Naive thymus-derived CD4-positive, alpha-beta T cell (primary cell): ENCODE data around the gene DYSF. TPM values are rescaled to one million over a fixed set of nuclear protein-coding genes. Genes with fewer than 3 reads are reported as not detected.

Experiments used
- ATAC-seq: fragments of 150-1000 bp; cut with Tn5 transposase; 2 replicates; pipeline ENCODE4 v1.10.0; 2021; ENCODE audit warnings: mild to moderate bottlenecking, moderate library complexity
- CTCF ChIA-PET: fragments of 350-600 bp; sonication (Branson Sonifier 250); formaldehyde crosslinking; loops from one replicate; lab custom pipeline; 2021; ENCODE audit warnings: antibody characterized with exemption; lab: Charles Lee
- POLR2A ChIA-PET: fragments of 350-600 bp; sonication (Branson Sonifier 250); formaldehyde crosslinking; loops from one replicate; lab custom pipeline; 2021; ENCODE audit warnings: antibody characterized with exemption, inconsistent platforms; lab: Charles Lee
- DNase-seq, 9 donors: peaks; one replicate each; pipeline versions ENCODE4 v3.0.0 to v3.0.0-alpha.2; 2020 to 2022; ENCODE audit warnings: mixed read lengths in 1 of 9
- H3K27ac ChIP-seq: one replicate; pipeline ENCODE4 v1.7.0; 2013; ENCODE audit warnings: mild to moderate bottlenecking, low read depth, low read length, moderate library complexity
- H3K27me3 ChIP-seq, 2 donors: one replicate each; pipeline ENCODE4 v1.7.0; 2013; ENCODE audit warnings: low read length in 2 of 2, mild to moderate bottlenecking in 2 of 2, moderate library complexity in 2 of 2; ENCODE audit not compliant: control insufficient read depth in 2 of 2, insufficient read depth in 2 of 2
- H3K36me3 ChIP-seq, 3 experiments: 1 replicate in 2 of 3; 2 replicates in 1 of 3; pipeline ENCODE4 v1.7.0; 2013; ENCODE audit warnings: low read length in 3 of 3, mild to moderate bottlenecking in 3 of 3, moderate library complexity in 1 of 3; ENCODE audit not compliant: insufficient read depth in 3 of 3, control insufficient read depth in 2 of 3
- H3K4me1 ChIP-seq, 2 donors: one replicate each; pipeline ENCODE4 v1.7.0; 2013; ENCODE audit warnings: low read length in 2 of 2, mild to moderate bottlenecking in 2 of 2, moderate library complexity in 1 of 2; ENCODE audit not compliant: control insufficient read depth in 2 of 2, insufficient read depth in 2 of 2
- H3K4me3 ChIP-seq: 2 replicates; pipeline ENCODE4 v1.7.0; 2013; ENCODE audit warnings: mild to moderate bottlenecking, low read length
- H3K9me3 ChIP-seq, 3 experiments: 1 replicate in 2 of 3; 2 replicates in 1 of 3; pipeline ENCODE4 v1.7.0; 2013; ENCODE audit warnings: low read length in 3 of 3; ENCODE audit not compliant: control insufficient read depth in 2 of 3
- H3K27ac Mint-ChIP-seq, 9 donors: one replicate each; pipeline ENCODE4 v1.8.0; 2020 to 2022; ENCODE audit warnings: mixed read lengths in 9 of 9, mild to moderate bottlenecking in 8 of 9, moderate library complexity in 5 of 9, inconsistent platforms in 2 of 9
- H3K27me3 Mint-ChIP-seq, 5 donors: one replicate each; pipeline ENCODE4 v1.8.0; 2021 to 2022; ENCODE audit warnings: mixed read lengths in 5 of 5, mild to moderate bottlenecking in 1 of 5
- H3K36me3 Mint-ChIP-seq, 5 donors: one replicate each; pipeline ENCODE4 v1.8.0; 2020 to 2022; ENCODE audit warnings: mixed read lengths in 5 of 5, mild to moderate bottlenecking in 3 of 5, inconsistent platforms in 1 of 5
- H3K4me1 Mint-ChIP-seq, 7 donors: one replicate each; pipeline ENCODE4 v1.8.0; 2020 to 2022; ENCODE audit warnings: mixed read lengths in 7 of 7, mild to moderate bottlenecking in 3 of 7, inconsistent platforms in 1 of 7
- H3K4me3 Mint-ChIP-seq, 10 donors: one replicate each; pipeline ENCODE4 v1.8.0; 2020 to 2022; ENCODE audit warnings: mild to moderate bottlenecking in 10 of 10, mixed read lengths in 10 of 10, moderate library complexity in 6 of 10, inconsistent platforms in 2 of 10
- H3K9me3 Mint-ChIP-seq, 11 donors: one replicate each; pipeline ENCODE4 v1.8.0; 2020 to 2022; ENCODE audit warnings: mixed read lengths in 11 of 11, mild to moderate bottlenecking in 4 of 11, inconsistent platforms in 1 of 11, moderate library complexity in 1 of 11
- intact Hi-C, 2 donors: fragments of 100-400 bp; cut with micrococcal nuclease; formaldehyde crosslinking; loops; one replicate each; pipeline ENCODE4 v1.15.1; 2023
- polyA plus RNA-seq, 2 donors: library from polyadenylated mRNA; unstranded; fragments of 300-500 nt; fragmentation: Illumina TruSeq; gene quantifications; one replicate each; pipeline ENCODE4 v1.2.3, GENCODE V29; 2021
- total RNA-seq, 6 experiments: library from RNA in 5 of 6; stranded (reverse) in 5 of 6; gene quantifications; 1 replicate in 5 of 6; 2 replicates in 1 of 6; pipeline ENCODE4 v1.2.3 and lab custom pipeline; 2021 to 2026

Gene DYSF
- total and polyA plus RNA-seq, 7 experiments from 2014 or later = 0.14 to 28.2 (median 0.32) TPM; not detected in 2

DNA sequence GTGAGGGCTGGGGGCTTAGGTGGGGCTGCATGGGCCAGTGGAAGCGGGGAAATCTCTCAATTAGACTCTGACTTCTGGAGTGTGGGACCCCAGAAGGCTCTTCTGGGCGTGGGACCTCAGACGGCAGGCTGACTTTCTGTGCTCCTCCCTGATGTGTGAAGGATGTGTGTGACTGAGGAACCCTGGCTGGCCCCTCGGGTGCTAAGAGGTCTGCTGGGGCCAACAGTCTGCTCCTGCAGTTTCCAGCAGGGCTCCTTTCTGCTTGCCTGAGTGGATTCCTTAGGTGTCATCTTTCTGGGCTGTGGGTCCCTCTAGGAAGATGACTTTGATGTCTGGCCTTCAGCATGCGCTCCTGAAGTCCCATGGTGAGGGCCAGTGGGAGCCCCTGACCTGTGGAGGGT lies 167.5 kb downstream of the DYSF start:
- POLR2A ChIA-PET = no interaction called here
- Histone ChIP-seq H3K4me3 (no peak overlapping the region), H3K36me3 (no peaks in the 10 kb centered on the region), H3K27ac (no peak overlapping the region), H3K9me3 (no peaks in the 10 kb centered on the region), H3K27me3 (no peaks in the 10 kb centered on the region), H3K4me1 (no peaks in the 10 kb centered on the region)
- Mint-ChIP-seq H3K36me3 (no peaks in the 10 kb centered on the region), H3K4me3 (no peak overlapping the region), H3K27ac (no peak overlapping the region), H3K9me3 (no peaks in the 10 kb centered on the region), H3K4me1 (no peaks in the 10 kb centered on the region), H3K27me3 (peaks cover 1 to 11% (median 5%) of the 10 kb centered on the region in 5 donors)
- ATAC-seq (no peak), DNase-seq (no peak)
- CTCF ChIA-PET = no interaction called here
- intact Hi-C loops = no loop called here

DNA sequence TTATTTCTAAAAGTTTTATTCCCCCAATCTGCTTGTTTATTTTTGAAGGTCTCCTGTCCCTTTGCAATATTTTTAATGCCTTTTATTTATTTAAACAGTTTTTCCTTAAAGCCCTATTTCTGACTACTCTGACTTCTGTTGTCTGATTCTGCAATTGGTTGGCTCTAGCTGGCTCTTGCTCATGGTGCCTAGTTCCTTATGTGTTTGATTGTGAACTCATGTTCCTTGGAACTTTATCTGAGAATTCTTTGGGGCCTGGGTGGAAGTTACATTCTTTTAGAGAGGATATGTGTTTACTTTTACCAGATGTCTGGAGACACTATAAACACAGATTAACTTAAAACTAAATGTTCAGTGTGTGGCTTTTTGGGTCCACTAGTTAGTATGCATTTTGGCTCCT lies 175.9 kb downstream of the DYSF start:
- POLR2A ChIA-PET = no interaction called here
- Histone ChIP-seq H3K9me3 (no peaks in the 10 kb centered on the region), H3K27ac (no peak overlapping the region), H3K27me3 (no peaks in the 10 kb centered on the region), H3K36me3 (no peaks in the 10 kb centered on the region), H3K4me3 (no peak overlapping the region), H3K4me1 (no peaks in the 10 kb centered on the region)
- Mint-ChIP-seq H3K9me3 (peaks cover 0 to 1% (median 0%) of the 10 kb centered on the region in 11 donors), H3K4me1 (peaks cover 0 to 1% (median 0%) of the 10 kb centered on the region in 7 donors), H3K4me3 (no peak overlapping the region), H3K27me3 (peaks cover 21 to 31% (median 25%) of the 10 kb centered on the region in 5 donors), H3K36me3 (no peaks in the 10 kb centered on the region), H3K27ac (no peak overlapping the region)
- ATAC-seq = no peak
- intact Hi-C loops = no loop called here
- no peak for DNase-seq
- CTCF ChIA-PET = no interaction called here

DNA sequence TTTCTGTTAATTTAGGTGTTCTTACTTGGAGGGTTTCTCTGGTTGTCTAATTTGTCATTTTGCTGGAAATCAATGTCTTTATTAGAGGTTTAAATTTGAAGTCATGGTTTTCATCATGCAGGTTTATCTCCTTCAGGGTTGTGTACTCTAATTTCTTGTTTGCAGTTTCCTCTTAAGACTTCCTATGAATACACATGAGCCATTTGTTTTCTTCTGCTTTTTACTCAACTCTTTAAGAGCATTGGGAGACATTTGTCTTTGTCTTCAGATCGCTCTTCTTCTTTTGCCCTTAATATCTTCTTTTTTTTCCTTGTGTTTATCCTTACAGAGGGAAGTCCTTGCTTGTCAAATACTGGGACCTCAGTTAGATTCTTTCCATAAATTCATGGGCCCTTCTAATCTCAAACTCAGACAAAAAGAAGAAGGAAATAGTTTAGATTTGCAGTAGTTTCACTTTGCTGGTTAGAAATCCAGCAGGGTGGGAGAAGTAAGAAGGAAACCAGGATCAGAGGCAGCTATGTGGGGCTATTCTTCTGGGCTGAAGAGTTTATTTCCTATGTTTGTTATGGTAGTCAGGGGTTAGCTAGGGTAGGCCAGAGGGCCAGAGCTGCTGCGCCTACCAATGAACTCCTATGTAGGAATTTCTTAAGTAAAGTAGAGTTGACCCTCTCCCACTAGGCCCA lies 176.6 kb downstream of the DYSF start:
- ATAC-seq (no peak), DNase-seq (no peak)
- H3K4me1 ChIP-seq = no peaks in the 10 kb centered on the region
- Mint-ChIP-seq H3K9me3 (peaks cover 0 to 1% (median 0%) of the 10 kb centered on the region in 11 donors), H3K27ac (no peak overlapping the region), H3K4me3 (no peak overlapping the region), H3K4me1 (peaks cover 0 to 1% (median 0%) of the 10 kb centered on the region in 7 donors), H3K36me3 (no peaks in the 10 kb centered on the region), H3K27me3 (peaks cover 23 to 34% (median 26%) of the 10 kb centered on the region in 5 donors)
- H3K4me3 ChIP-seq = no peak overlapping the region
- no peaks in the 10 kb centered on the region for H3K36me3 ChIP-seq
- intact Hi-C loops = no loop called here
- no peaks in the 10 kb centered on the region for H3K9me3 ChIP-seq
- H3K27me3 ChIP-seq = no peaks in the 10 kb centered on the region
- no peak overlapping the region for H3K27ac ChIP-seq
- POLR2A ChIA-PET = no interaction called here
- CTCF ChIA-PET = no interaction called here

DNA sequence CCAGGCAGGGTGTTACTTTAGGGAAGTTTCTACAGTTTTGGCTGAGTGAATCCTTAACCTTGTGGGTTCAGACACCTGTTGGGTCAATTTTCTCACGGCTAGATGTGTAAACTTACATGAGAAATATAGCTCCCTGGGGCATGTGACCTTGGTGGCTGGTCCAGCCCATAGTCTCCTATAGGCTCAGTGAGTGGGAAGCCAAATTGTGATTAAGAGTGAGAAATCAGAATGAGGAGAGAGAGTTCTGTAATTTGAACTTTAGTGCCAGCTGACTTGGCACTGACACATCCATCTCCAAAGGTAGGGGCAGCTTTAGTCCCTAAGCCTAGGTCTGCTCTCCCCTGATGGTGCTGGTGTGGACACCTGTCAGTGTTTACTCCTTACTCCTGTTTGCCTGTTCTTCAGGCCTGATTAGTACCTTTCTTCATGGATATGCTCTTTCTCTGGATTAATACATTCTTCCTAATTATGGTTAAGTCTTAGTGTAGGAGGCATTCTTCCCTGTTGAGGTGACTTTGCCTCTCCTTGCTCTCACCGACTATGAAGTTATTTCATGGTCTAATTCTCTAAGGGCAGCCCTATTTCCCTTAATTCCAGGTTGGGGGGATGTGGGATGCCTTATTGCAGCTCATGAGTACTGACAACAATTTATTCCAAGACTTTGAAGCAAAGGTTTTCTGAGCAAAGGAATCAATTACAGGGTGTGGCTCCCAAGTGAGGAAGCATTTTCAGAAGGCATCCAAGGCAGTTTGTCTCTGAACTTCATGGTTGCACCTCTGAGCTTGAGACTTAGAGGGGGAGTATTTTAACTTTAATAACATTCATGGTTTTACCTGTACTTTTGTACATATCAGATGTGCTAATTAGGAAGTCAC lies 177.3 kb downstream of the DYSF start:
- DNase-seq (no peak), ATAC-seq (no peak)
- ChIA-PET POLR2A (no interaction called here), CTCF (no interaction called here)
- Mint-ChIP-seq H3K9me3 (peaks cover 0 to 1% (median 0%) of the 10 kb centered on the region in 11 donors), H3K27ac (no peak overlapping the region), H3K36me3 (no peaks in the 10 kb centered on the region), H3K27me3 (peaks cover 18 to 38% (median 31%) of the 10 kb centered on the region in 5 donors), H3K4me1 (peaks cover 0 to 1% (median 0%) of the 10 kb centered on the region in 7 donors), H3K4me3 (no peak overlapping the region)
- intact Hi-C loops = no loop called here
- Histone ChIP-seq H3K36me3 (no peaks in the 10 kb centered on the region), H3K27ac (no peak overlapping the region), H3K27me3 (no peaks in the 10 kb centered on the region), H3K4me1 (no peaks in the 10 kb centered on the region), H3K4me3 (no peak overlapping the region), H3K9me3 (no peaks in the 10 kb centered on the region)

DNA sequence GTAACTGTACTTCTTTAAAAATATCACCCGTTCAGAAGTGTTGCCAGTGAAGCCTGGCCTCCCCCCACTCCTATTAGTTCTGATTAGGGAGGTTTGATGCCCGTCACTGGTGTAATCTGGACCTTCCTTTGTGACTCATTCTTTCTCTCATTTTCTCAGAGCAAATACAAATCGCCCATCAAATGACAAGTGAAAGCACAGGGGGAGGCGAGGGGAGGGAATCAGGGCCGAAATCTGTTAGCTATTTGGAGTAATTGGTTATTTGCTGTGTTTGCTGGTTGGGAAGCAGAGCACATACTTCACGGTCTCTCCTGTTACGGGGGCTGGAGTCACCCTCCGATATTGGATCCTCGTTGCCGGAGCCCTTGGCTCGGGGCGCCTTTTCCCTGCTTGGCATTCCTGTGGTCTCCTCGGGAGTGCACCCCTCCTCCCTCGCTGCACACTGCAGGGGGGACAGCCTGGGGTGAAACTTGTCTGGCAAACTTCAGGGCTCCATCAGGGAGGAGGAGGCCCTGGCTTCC lies 178.1 kb downstream of the DYSF start:
- intact Hi-C loops = no loop called here
- ATAC-seq (no peak), DNase-seq (no peak)
- H3K4me1 Mint-ChIP-seq = peaks cover 0 to 1% (median 0%) of the 10 kb centered on the region in 7 donors
- no peak overlapping the region for H3K4me3 Mint-ChIP-seq
- no peak overlapping the region for H3K4me3 ChIP-seq
- no peaks in the 10 kb centered on the region for H3K27me3 ChIP-seq
- H3K27ac Mint-ChIP-seq = no peak overlapping the region
- H3K27ac ChIP-seq = no peak overlapping the region
- no peaks in the 10 kb centered on the region for H3K36me3 Mint-ChIP-seq
- no peaks in the 10 kb centered on the region for H3K4me1 ChIP-seq
- ChIA-PET POLR2A (no interaction called here), CTCF (no interaction called here)
- no peaks in the 10 kb centered on the region for H3K9me3 ChIP-seq
- peaks cover 18 to 38% (median 31%) of the 10 kb centered on the region in 5 donors for H3K27me3 Mint-ChIP-seq
- no peaks in the 10 kb centered on the region for H3K36me3 ChIP-seq
- peaks cover 0 to 1% (median 0%) of the 10 kb centered on the region in 11 donors for H3K9me3 Mint-ChIP-seq

DNA sequence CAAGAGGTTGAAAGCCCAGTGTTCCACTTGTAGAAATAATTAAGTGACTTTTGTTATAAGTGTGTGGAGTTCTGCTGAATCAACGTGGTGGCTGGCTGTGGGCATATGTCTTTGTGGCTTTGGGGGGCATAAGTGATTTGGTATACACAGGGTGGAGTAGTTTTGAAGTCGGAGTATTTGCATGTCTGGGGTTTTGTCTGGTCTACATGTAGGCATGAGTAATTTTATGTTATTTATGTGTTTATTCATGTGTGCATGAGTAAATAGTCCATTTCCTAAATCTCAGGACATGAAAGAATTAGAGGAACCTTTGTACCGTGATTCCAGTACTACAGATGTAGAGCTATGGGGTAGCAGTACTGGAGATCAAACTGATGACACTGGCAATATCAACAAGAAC lies 179.7 kb downstream of the DYSF start:
- H3K27ac ChIP-seq = no peak overlapping the region
- ChIA-PET CTCF (no interaction called here), POLR2A (no interaction called here)
- H3K27ac Mint-ChIP-seq = no peak overlapping the region
- no peak overlapping the region for H3K4me3 ChIP-seq
- no peak overlapping the region for H3K4me3 Mint-ChIP-seq
- ATAC-seq (no peak), DNase-seq (no peak)
- peaks cover 0 to 1% (median 0%) of the 10 kb centered on the region in 7 donors for H3K4me1 Mint-ChIP-seq
- peaks cover 12 to 38% (median 27%) of the 10 kb centered on the region in 5 donors for H3K27me3 Mint-ChIP-seq
- H3K36me3 ChIP-seq = no peaks in the 10 kb centered on the region
- H3K9me3 ChIP-seq = no peaks in the 10 kb centered on the region
- intact Hi-C loops = no loop called here
- H3K4me1 ChIP-seq = no peaks in the 10 kb centered on the region
- H3K36me3 Mint-ChIP-seq = no peaks in the 10 kb centered on the region
- no peaks in the 10 kb centered on the region for H3K27me3 ChIP-seq
- H3K9me3 Mint-ChIP-seq = peaks cover 0 to 1% (median 0%) of the 10 kb centered on the region in 11 donors
